HUES64 (cell line): ENCODE results near the gene SAMD10.
A peak's percentile ranks its signal among the peaks of the same experiment; 100 is the strongest.
"Not testable (repeated sequence)": the region's sequence is repeated elsewhere in the genome, so short reads cannot be mapped to it uniquely, and the experiment has no call there.

ENCODE experiments used
- H3K27ac ChIP-seq: 2 replicates; pipeline ENCODE4 v1.7.0; 2013; ENCODE audit warnings: low read depth, low read length, inconsistent platforms
- H3K27me3 ChIP-seq: 2 replicates; pipeline ENCODE4 v1.6.1; 2013; ENCODE audit warnings: mild to moderate bottlenecking, low read length; ENCODE audit not compliant: insufficient read depth
- H3K36me3 ChIP-seq: 2 replicates; pipeline ENCODE4 v1.6.1; 2013; ENCODE audit warnings: mild to moderate bottlenecking, low read length; ENCODE audit not compliant: insufficient read depth
- H3K4me1 ChIP-seq: 2 replicates; pipeline ENCODE4 v1.6.1; 2013; ENCODE audit warnings: mild to moderate bottlenecking, low read length, moderate library complexity; ENCODE audit not compliant: insufficient read depth
- H3K4me3 ChIP-seq: 2 replicates; pipeline ENCODE4 v1.5.1; 2013; ENCODE audit warnings: mild to moderate bottlenecking, low read length, moderate library complexity
- H3K9ac ChIP-seq: 2 replicates; pipeline ENCODE4 v1.6.1; 2013; ENCODE audit warnings: mild to moderate bottlenecking, low read depth, low read length
- H3K9me3 ChIP-seq: 2 replicates; pipeline ENCODE4 v1.6.1; 2013; ENCODE audit warnings: low read depth, low read length; ENCODE audit not compliant: insufficient read depth
- WGBS: fragments of 150-250, 120-280 bp; methylation state at CpG from one replicate; pipeline ENCODE4 v1.1.7; 2013; ENCODE audit warnings: missing lambda C conversion rate; 5-methylcytosine and 5-hydroxymethylcytosine counted together

SAMD10 gene

DNA sequence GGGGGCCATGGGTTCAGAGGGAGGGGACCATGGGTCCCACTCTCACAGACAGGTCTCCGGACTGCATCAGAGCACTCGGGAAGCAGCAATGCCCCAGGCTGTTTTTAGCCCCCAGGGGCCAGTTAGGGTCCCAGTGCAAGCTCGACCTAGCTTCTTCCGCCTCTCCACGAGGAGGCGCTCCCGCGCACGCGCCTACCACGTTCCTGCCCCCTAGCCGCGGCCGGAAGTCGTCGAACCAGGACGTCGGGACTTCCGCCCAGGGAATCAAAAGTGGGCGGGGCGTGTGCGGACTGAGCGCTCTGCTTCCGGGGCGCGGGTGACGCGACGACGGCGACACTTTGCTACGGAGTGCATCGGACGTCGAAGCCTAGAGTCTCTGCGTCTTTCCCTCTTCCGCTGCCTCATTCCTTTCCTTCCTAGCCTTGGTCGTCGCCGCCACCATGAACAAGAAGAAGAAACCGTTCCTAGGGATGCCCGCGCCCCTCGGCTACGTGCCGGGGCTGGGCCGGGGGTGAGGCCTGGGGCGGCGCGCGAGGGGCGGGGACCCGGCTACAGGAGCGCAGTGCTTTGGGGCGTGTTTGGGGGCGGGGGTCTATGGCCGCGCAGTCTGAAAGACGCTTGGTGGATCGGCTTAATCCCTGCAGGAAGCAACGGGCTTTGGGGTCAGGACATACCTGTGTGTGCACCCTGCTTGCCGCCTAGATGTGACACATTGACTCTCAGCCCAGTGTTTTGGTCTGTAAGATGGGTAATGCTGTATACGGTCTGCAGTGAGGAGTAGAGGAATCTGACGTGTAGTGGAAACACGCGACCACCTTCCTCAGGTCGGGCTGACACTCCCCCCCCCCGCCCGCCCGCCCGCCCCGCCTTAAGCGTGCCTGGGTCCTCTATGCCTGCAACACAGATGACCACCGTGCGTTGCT is 1.6 kb upstream of the SAMD10 start, which contains the start of gene PRPF6:
Gene PRPF6, plus strand, starts transcription at position 327 of the 923 bp plus-strand sequence. Its CDS starts 114 bp downstream, at position 441.
- peak within 1 kb of the TSS; percentile 77 for H3K9ac ChIP-seq
- peaks cover 9% of the 10 kb centered on the region for H3K27me3 ChIP-seq
- H3K27ac ChIP-seq: peak within 1 kb of the TSS; percentile 82
- peaks cover 31% of the 10 kb centered on the region for H3K36me3 ChIP-seq
- H3K4me1 ChIP-seq: peaks cover 3% of the 10 kb centered on the region; the same call in 1 of the 2 replicates
- peak within 1 kb of the TSS; percentile 93 for H3K4me3 ChIP-seq
- no peaks in the 10 kb centered on the region for H3K9me3 ChIP-seq
- under 1% methylated on average over 73 of the region's 75 CpGs for WGBS

DNA sequence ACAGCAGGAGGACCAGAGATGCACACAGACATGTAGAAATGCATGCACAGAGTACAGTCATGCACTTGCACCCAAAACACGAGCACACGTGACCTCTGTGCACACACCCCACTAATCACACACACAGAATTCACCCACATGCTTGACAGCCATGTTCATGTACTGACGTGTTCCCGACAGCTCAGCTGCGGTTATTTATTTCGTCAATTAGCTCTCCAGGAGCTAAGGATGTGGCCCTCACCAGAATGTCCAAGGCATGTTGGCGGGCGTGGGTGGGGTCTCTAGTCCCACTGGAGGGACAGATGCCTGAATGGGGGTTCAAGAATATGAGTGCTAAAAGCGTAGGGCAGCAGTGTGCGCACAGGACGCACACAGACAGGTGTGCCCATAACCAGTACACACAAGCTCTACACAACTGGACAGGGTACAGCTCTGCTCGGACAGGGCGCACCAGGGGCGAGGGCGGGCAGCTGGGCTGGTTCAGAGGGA is 919 bp upstream of the SAMD10 start:
- H3K9me3 ChIP-seq: no peaks in the 10 kb centered on the region
- no peak overlapping the region for H3K27ac ChIP-seq
- H3K4me3 ChIP-seq: peak overlapping the region; percentile 87
- 88% methylated on average over 15 of the region's 15 CpGs for WGBS
- peaks cover 24% of the 10 kb centered on the region for H3K36me3 ChIP-seq
- no peak overlapping the region for H3K9ac ChIP-seq
- H3K4me1 ChIP-seq: peaks cover 3% of the 10 kb centered on the region; the same call in 1 of the 2 replicates
- H3K27me3 ChIP-seq: peaks cover 9% of the 10 kb centered on the region

DNA sequence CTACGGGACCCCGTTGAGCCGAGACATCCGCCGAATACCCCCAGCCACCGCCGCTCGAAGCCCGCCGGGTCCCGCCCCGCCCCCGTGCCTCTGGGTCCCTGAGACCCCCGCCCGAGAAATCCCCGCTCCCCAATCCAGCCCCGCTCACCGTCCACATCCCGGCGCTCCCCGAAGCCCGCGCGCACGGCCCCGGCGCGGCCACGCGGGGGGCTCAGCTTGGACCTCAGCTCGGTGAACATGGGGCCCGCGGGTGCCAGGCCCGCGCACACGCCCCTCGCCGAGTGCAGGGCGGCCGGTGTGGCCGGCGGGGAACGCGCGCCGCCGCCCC is 249 bp downstream of the SAMD10 start:
- Histone ChIP-seq H3K4me3 (peak overlapping the region; percentile 87), H3K9me3 (no peaks in the 10 kb centered on the region), H3K27me3 (peaks cover 9% of the 10 kb centered on the region), H3K9ac (peak overlapping the region; percentile 35; the same call in 1 of the 2 replicates), H3K27ac (no peak overlapping the region; the same call in 1 of the 2 replicates), H3K36me3 (peaks cover 12% of the 10 kb centered on the region), H3K4me1 (peaks cover 3% of the 10 kb centered on the region; the same call in 1 of the 2 replicates)
- WGBS: under 1% methylated on average over 47 of the region's 47 CpGs

DNA sequence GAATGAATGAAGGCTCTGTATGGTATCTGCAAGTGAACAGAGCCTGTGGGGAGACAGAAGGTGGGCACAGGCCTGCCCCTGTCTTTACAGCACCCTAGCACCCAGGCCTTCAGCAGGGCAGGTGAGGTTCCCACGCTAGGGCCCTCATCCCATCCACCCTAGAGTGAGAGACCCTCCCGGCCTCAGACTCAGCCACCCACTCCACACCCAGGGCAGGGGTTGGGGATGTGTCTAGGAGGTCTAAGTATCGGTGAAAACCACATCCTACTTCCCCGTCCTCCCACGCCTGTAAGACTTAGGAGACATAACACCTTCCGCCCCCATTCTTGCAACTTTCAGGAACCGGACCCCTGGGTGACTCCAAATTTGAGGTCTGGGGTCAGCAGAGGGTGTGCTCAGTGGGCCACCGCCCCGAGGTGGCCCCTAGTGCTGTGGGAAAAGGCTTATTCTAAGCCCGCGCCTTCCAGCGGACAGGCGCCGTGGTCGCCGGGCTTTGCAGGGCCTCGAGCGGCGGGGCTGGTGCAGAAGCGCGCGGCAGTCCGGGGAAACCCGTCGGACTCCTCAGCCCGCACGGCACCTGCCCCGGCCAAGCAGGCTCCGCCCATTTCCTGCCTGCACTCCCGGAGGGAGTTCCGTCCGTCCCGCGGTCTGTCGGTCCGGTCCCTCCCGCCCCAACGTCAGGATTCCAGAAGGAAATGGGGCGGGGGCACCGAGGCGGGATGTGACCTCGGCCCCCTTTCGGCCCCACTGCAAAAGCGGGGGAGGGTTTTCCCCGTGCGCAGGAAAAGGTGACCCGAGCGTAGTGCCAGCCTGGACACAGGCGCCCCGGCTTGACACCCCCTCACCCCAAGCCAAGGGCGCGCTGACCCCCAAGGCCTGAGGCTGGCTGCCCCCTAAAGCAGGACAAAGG is 868 bp downstream of the SAMD10 start:
- H3K4me3 ChIP-seq: peak overlapping the region; percentile 87
- peak overlapping the region; percentile 35; the same call in 1 of the 2 replicates for H3K9ac ChIP-seq
- 7% methylated on average over 50 of the region's 52 CpGs for WGBS

DNA sequence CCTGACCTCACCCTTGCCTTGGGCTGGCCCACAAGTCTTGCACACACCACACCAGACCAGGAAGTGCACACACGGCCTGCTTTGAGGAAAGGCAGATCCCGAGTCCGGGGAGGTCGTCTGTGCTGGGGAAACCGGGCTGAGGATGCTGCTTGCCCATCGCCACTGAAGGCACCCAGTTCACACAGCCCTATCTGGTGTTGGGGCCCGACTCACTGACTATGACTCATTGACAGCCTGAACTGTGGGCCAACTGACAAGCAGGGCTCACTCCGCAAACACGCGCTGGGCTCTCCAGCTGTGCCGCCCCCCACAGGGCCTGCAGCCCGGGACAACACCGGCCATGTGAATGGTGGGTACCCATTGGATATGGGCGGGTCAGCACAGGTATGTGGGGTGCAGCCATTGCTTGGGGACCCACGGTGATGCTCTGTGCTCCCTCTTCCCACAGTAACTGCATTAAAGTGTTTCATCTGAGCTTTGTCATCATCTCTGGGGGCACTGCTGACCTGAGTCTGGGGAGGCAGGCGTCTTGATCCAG is 1.6 kb downstream of the SAMD10 start:
- peaks cover 3% of the 10 kb centered on the region; the same call in 1 of the 2 replicates for H3K4me1 ChIP-seq
- H3K9me3 ChIP-seq: no peaks in the 10 kb centered on the region
- H3K9ac ChIP-seq: no peak overlapping the region
- no peaks in the 10 kb centered on the region for H3K36me3 ChIP-seq
- no peak overlapping the region; the same call in 1 of the 2 replicates for H3K4me3 ChIP-seq
- WGBS: 72% methylated on average over 16 of the region's 16 CpGs
- H3K27me3 ChIP-seq: peaks cover 9% of the 10 kb centered on the region
- H3K27ac ChIP-seq: no peak overlapping the region

More for the DNA sequence above, 868 bp downstream of the SAMD10 start:
- H3K9me3 ChIP-seq: no peaks in the 10 kb centered on the region
- H3K36me3 ChIP-seq: peaks cover 6% of the 10 kb centered on the region; the same call in 1 of the 2 replicates
- H3K4me1 ChIP-seq: peaks cover 3% of the 10 kb centered on the region; the same call in 1 of the 2 replicates
- H3K27ac ChIP-seq: peak overlapping the region; percentile 52; the same call in 1 of the 2 replicates
- H3K27me3 ChIP-seq: peaks cover 9% of the 10 kb centered on the region

DNA sequence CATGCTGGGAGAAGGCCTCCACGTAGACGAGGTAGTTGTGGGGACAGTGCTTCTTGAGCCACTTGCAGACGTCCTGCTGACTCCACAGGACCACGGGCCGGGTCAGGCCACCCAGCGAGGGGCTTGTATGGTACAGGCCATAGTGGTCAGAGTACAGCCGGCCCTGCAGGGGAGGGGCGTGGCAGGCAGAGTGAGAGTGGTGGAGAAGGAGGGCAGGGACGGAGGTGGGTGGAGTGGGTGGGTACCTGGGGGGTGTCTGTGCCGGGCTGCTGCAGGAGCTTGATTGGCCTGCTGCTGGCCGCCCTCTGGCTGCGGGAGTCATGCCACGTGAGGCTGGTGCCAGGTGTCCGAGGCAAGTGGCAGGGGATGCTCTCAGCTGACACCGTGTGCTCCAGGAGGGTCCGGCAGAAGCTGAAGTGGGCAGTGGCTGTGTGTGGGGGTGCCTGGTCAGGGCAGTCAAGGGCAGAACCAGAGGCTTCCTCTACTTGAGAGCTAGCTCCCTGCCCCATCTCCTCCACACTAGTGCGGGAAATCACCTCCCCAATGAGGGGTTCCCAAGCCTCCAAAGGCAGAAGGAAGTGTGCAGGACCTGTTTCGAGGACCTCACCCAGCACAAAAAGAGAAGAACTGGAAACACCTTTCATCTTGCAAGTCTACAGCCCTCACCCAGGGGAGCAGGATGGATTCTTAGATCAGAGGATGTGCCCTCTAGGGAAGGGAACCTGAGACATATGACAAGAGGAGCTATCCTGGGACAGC is 2.3 kb downstream of the SAMD10 start:
- Histone ChIP-seq H3K36me3 (no peaks in the 10 kb centered on the region), H3K4me1 (peaks cover 3% of the 10 kb centered on the region; the same call in 1 of the 2 replicates), H3K4me3 (no peak overlapping the region), H3K27ac (no peak overlapping the region), H3K27me3 (peaks cover 9% of the 10 kb centered on the region), H3K9ac (no peak overlapping the region), H3K9me3 (no peaks in the 10 kb centered on the region)
- WGBS: 91% methylated on average over 18 of the region's 18 CpGs

DNA sequence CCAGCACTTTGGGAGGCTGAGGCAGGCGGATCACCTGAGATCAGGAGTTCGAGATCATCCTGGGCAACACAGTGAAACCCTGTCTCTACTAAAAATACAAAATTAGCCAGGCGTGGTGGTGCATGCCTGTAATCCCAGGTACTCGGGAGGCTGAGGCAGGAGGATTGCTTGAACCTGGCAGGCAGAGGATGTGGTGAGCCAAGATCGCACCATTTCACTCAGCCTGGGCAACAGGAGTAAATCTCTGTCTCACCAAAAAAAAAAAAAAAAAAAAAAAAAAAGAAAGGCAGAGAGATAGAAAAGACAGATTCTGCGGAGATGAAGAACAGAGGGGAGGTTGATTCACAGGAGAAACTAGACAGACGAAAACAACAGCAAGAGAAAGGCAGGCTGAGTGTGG is 2.9 kb downstream of the SAMD10 start:
- not testable (repeated sequence) for H3K9ac ChIP-seq, H3K27me3 ChIP-seq, H3K4me3 ChIP-seq, H3K27ac ChIP-seq, H3K9me3 ChIP-seq, H3K36me3 ChIP-seq, H3K4me1 ChIP-seq
- WGBS: 87% methylated on average over 7 of the region's 7 CpGs

DNA sequence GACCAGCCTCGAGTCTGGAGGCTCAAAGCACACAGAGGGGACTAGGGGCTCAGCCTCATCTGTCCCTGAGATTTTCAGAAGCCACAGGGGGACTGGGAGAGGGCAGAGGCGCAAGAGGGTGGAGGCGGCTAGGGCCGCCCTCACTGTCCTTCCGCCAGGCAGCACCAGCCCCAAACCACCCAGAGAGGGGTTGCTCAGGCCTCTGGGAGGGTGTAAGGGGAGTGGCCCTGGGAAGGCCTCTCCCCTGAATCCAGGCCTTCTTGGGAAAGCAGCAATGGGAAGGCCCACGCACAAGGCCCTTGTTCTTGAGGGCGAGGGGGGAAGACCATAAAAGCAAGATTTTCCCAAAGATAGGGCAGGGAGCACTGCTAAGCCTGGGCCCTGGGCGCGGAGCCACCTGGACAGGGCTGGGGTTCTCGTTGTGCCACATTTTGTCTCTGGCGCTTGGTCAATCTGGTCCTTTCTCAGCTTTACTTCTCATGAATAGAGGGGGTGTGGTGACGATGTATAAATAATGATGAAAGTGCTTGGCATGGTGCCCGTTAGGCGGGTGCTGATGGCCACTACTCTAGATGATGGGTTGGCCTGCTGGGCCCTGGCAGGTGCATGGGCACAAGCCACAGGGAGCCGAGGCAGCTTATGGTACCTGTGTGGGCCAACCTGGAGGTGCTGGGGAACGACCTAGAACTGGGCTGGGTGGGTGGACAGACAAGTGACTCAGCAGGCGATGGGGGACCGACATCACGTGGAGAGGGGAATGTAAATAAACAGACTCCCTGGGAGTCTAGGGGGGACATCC is 4.8 kb downstream of the SAMD10 start:
- no peaks in the 10 kb centered on the region for H3K9me3 ChIP-seq
- H3K4me1 ChIP-seq: no peaks in the 10 kb centered on the region; the same call in 1 of the 2 replicates
- H3K36me3 ChIP-seq: no peaks in the 10 kb centered on the region
- no peak overlapping the region for H3K4me3 ChIP-seq
- WGBS: 88% methylated on average over 19 of the region's 19 CpGs
- no peak overlapping the region for H3K27ac ChIP-seq
- H3K9ac ChIP-seq: no peak overlapping the region
- H3K27me3 ChIP-seq: peaks cover 20% of the 10 kb centered on the region

DNA sequence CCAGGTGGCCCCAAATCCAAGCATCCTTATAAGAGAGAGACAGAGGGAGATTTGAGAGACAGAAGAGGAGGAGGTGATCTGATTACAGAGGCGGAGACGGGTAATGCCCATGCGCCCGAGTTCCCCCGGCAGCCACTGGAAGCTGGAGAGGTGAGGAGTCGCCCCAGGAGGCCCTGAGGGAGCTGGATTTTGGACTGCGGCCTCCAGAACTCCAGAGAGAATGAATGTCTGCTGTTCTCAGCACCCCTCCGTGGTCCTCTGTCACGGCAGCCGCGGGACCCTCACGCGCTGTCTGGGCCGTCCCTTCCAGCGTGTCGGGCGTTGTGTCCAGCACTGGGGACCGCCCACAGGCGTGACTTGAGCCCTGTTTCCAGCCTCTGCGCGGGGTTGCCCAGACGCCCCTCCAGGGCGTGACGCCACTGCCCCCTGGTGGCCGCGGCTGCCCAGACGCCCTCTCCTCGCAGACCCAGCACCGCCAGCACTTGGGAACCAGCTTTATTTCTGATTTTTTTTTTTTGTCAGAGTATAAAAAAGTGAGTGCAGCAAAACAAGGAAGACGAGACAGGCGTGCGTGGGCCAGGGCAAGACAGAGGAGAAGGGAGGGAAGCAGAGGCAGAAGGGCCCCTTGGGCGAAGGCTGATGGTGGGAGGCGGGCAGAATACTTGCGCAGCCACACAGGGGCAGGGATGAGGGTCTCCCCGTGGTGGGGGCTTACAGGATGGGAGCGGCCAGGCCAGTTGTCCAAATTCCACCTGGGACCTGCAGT is 5.6 kb downstream of the SAMD10 start:
- Histone ChIP-seq H3K27ac (no peak overlapping the region), H3K9me3 (no peaks in the 10 kb centered on the region), H3K9ac (peak overlapping the region; percentile 62), H3K4me1 (peaks cover 2% of the 10 kb centered on the region), H3K27me3 (peaks cover 20% of the 10 kb centered on the region), H3K36me3 (no peaks in the 10 kb centered on the region), H3K4me3 (peak overlapping the region; percentile 62)
- WGBS: 15% methylated on average over 37 of the region's 37 CpGs
